ENCODE data around the gene KDM4B.

Gene KDM4B

GRCh38 chr19:5145521-5146511 is 176.9 kb downstream of the KDM4B start:
- no peaks in the 10 kb centered on the region for H3K9me3 ChIP-seq (ENCODE audit: control insufficient read depth, insufficient read depth, low read length)
- H3K36me3 ChIP-seq (ENCODE audit: control insufficient read depth, insufficient read depth, low read length) = peaks cover 29% of the 10 kb centered on the region
- H3K4me1 ChIP-seq (ENCODE audit: control insufficient read depth, insufficient read depth, low read length) = no peaks in the 10 kb centered on the region
- H3K4me3 ChIP-seq (ENCODE audit: low read depth, low read length) = no peak overlapping the region
- H3K9ac ChIP-seq (ENCODE audit: low read depth, low read length) = no peak overlapping the region
- no peaks in the 10 kb centered on the region for H3K27me3 ChIP-seq (ENCODE audit: control insufficient read depth, insufficient read depth, low read length)

GRCh38 chr19:5147074-5147977 is 178.4 kb downstream of the KDM4B start:
- Histone ChIP-seq H3K4me1 (ENCODE audit: control insufficient read depth, insufficient read depth, low read length) (no peaks in the 10 kb centered on the region), H3K4me3 (ENCODE audit: low read depth, low read length) (no peak overlapping the region), H3K36me3 (ENCODE audit: control insufficient read depth, insufficient read depth, low read length) (peaks cover 19% of the 10 kb centered on the region), H3K9me3 (ENCODE audit: control insufficient read depth, insufficient read depth, low read length) (no peaks in the 10 kb centered on the region), H3K9ac (ENCODE audit: low read depth, low read length) (no peak overlapping the region), H3K27me3 (ENCODE audit: control insufficient read depth, insufficient read depth, low read length) (no peaks in the 10 kb centered on the region)

- Histone ChIP-seq H3K36me3 (ENCODE audit: control insufficient read depth, insufficient read depth, low read length) (peaks cover 16% of the 10 kb centered on the region), H3K9ac (ENCODE audit: low read depth, low read length) (no peak overlapping the region), H3K9me3 (ENCODE audit: control insufficient read depth, insufficient read depth, low read length) (no peaks in the 10 kb centered on the region), H3K4me1 (ENCODE audit: control insufficient read depth, insufficient read depth, low read length) (no peaks in the 10 kb centered on the region), H3K4me3 (ENCODE audit: low read depth, low read length) (no peak overlapping the region), H3K27me3 (ENCODE audit: control insufficient read depth, insufficient read depth, low read length) (no peaks in the 10 kb centered on the region)
Observed at GRCh38 chr19:5147978-5148793, 179.3 kb downstream of the KDM4B start.

GRCh38 chr19:5148794-5149190 is 179.9 kb downstream of the KDM4B start:
- peaks cover 12% of the 10 kb centered on the region for H3K36me3 ChIP-seq (ENCODE audit: control insufficient read depth, insufficient read depth, low read length)

GRCh38 chr19:5149508-5149907 is 180.6 kb downstream of the KDM4B start:
- Histone ChIP-seq H3K36me3 (ENCODE audit: control insufficient read depth, insufficient read depth, low read length) (peaks cover 12% of the 10 kb centered on the region), H3K4me3 (ENCODE audit: low read depth, low read length) (no peak overlapping the region), H3K4me1 (ENCODE audit: control insufficient read depth, insufficient read depth, low read length) (no peaks in the 10 kb centered on the region), H3K9ac (ENCODE audit: low read depth, low read length) (peak overlapping the region; percentile 54), H3K9me3 (ENCODE audit: control insufficient read depth, insufficient read depth, low read length) (no peaks in the 10 kb centered on the region), H3K27me3 (ENCODE audit: control insufficient read depth, insufficient read depth, low read length) (no peaks in the 10 kb centered on the region)

More at GRCh38 chr19:5148794-5149190, 179.9 kb downstream of the KDM4B start:
- no peaks in the 10 kb centered on the region for H3K27me3 ChIP-seq (ENCODE audit: control insufficient read depth, insufficient read depth, low read length)
- no peaks in the 10 kb centered on the region for H3K9me3 ChIP-seq (ENCODE audit: control insufficient read depth, insufficient read depth, low read length)
- H3K4me3 ChIP-seq (ENCODE audit: low read depth, low read length) = no peak overlapping the region
- H3K4me1 ChIP-seq (ENCODE audit: control insufficient read depth, insufficient read depth, low read length) = no peaks in the 10 kb centered on the region
- no peak overlapping the region for H3K9ac ChIP-seq (ENCODE audit: low read depth, low read length)

- Histone ChIP-seq H3K9me3 (ENCODE audit: control insufficient read depth, insufficient read depth, low read length) (no peaks in the 10 kb centered on the region), H3K4me3 (ENCODE audit: low read depth, low read length) (no peak overlapping the region), H3K9ac (ENCODE audit: low read depth, low read length) (peak overlapping the region; percentile 54), H3K4me1 (ENCODE audit: control insufficient read depth, insufficient read depth, low read length) (no peaks in the 10 kb centered on the region), H3K27me3 (ENCODE audit: control insufficient read depth, insufficient read depth, low read length) (no peaks in the 10 kb centered on the region), H3K36me3 (ENCODE audit: control insufficient read depth, insufficient read depth, low read length) (peaks cover 9% of the 10 kb centered on the region)
Observed at GRCh38 chr19:5149932-5150901, 181.3 kb downstream of the KDM4B start.

- no peak overlapping the region for H3K4me3 ChIP-seq (ENCODE audit: low read depth, low read length)
- H3K9me3 ChIP-seq (ENCODE audit: control insufficient read depth, insufficient read depth, low read length) = no peaks in the 10 kb centered on the region
- no peaks in the 10 kb centered on the region for H3K27me3 ChIP-seq (ENCODE audit: control insufficient read depth, insufficient read depth, low read length)
- H3K9ac ChIP-seq (ENCODE audit: low read depth, low read length) = peak overlapping the region; percentile 47
- peaks cover 5% of the 10 kb centered on the region for H3K36me3 ChIP-seq (ENCODE audit: control insufficient read depth, insufficient read depth, low read length)
- no peaks in the 10 kb centered on the region for H3K4me1 ChIP-seq (ENCODE audit: control insufficient read depth, insufficient read depth, low read length)
Observed at GRCh38 chr19:5150902-5151741, 182.2 kb downstream of the KDM4B start.

- Histone ChIP-seq H3K9me3 (ENCODE audit: control insufficient read depth, insufficient read depth, low read length) (no peaks in the 10 kb centered on the region), H3K9ac (ENCODE audit: low read depth, low read length) (no peak overlapping the region), H3K27me3 (ENCODE audit: control insufficient read depth, insufficient read depth, low read length) (no peaks in the 10 kb centered on the region), H3K4me3 (ENCODE audit: low read depth, low read length) (no peak overlapping the region), H3K36me3 (ENCODE audit: control insufficient read depth, insufficient read depth, low read length) (peaks cover 2% of the 10 kb centered on the region), H3K4me1 (ENCODE audit: control insufficient read depth, insufficient read depth, low read length) (no peaks in the 10 kb centered on the region)
Observed at GRCh38 chr19:5152013-5152763, 183.3 kb downstream of the KDM4B start.

- Histone ChIP-seq H3K9ac (ENCODE audit: low read depth, low read length) (no peak overlapping the region), H3K9me3 (ENCODE audit: control insufficient read depth, insufficient read depth, low read length) (no peaks in the 10 kb centered on the region), H3K27me3 (ENCODE audit: control insufficient read depth, insufficient read depth, low read length) (no peaks in the 10 kb centered on the region), H3K4me3 (ENCODE audit: low read depth, low read length) (no peak overlapping the region), H3K4me1 (ENCODE audit: control insufficient read depth, insufficient read depth, low read length) (no peaks in the 10 kb centered on the region), H3K36me3 (ENCODE audit: control insufficient read depth, insufficient read depth, low read length) (peaks cover 2% of the 10 kb centered on the region)
Observed at GRCh38 chr19:5152767-5153532, 184.0 kb downstream of the KDM4B start.
